GM23338 (cell line): ENCODE measurements around the gene CASTOR1. TPM values are rescaled to one million over a fixed set of nuclear protein-coding genes. Genes with fewer than 3 reads are reported as not detected.

Experiments
- ATAC-seq: fragments of 200-7000 bp; cut with Tn5 transposase; 3 replicates; pipeline ENCODE4 v1.9.1; 2020
- DNase-seq: peaks from one replicate; pipeline ENCODE4 v3.0.0-alpha.2; 2015; ENCODE audit warnings: low spot score
- H2AFZ ChIP-seq: fragments of 200-600 bp; sonication (generic); 2 replicates; pipeline ENCODE4 v1.8.0; 2016; ENCODE audit warnings: antibody characterized with exemption, mild to moderate bottlenecking, moderate library complexity
- H3F3A ChIP-seq: fragments of 200-600 bp; sonication (generic); replicated peaks from 2 replicates; pipeline ENCODE4 v1.8.0; 2017; ENCODE audit warnings: antibody characterized with exemption, mixed run types, low read depth
- H3K27ac ChIP-seq: fragments of 200-600 bp; sonication (generic); 2 replicates; pipeline ENCODE4 v1.6.1; 2016; ENCODE audit warnings: low read depth
- H3K27me3 ChIP-seq: fragments of 200-600 bp; sonication (generic); 2 replicates; pipeline ENCODE4 v1.8.0; 2016; ENCODE audit warnings: mild to moderate bottlenecking, mixed run types, moderate library complexity; ENCODE audit not compliant: insufficient read depth
- H3K36me3 ChIP-seq: fragments of 200-600 bp; sonication (generic); 2 replicates; pipeline ENCODE4 v1.8.0; 2016; ENCODE audit warnings: mild to moderate bottlenecking; ENCODE audit not compliant: insufficient read depth
- H3K4me1 ChIP-seq: fragments of 200-600 bp; sonication (generic); 2 replicates; pipeline ENCODE4 v1.8.0; 2016; ENCODE audit warnings: mild to moderate bottlenecking, moderate library complexity; ENCODE audit not compliant: insufficient read depth
- H3K4me2 ChIP-seq: fragments of 200-600 bp; sonication (generic); 2 replicates; pipeline ENCODE4 v1.7.1; 2017; ENCODE audit warnings: mixed run types
- H3K4me3 ChIP-seq: fragments of 200-600 bp; sonication (generic); 2 replicates; pipeline ENCODE4 v1.6.1; 2016; ENCODE audit warnings: mixed run types
- H3K79me2 ChIP-seq: fragments of 200-600 bp; sonication (generic); replicated peaks from 2 replicates; pipeline ENCODE4 v1.8.0; 2017; ENCODE audit warnings: mild to moderate bottlenecking; ENCODE audit not compliant: insufficient read depth
- H3K9me2 ChIP-seq: fragments of 200-600 bp; sonication (generic); 2 replicates; pipeline ENCODE4 v1.8.0; 2017; ENCODE audit not compliant: insufficient read depth
- H4K20me1 ChIP-seq: fragments of 200-600 bp; sonication (generic); replicated peaks from 2 replicates; pipeline ENCODE4 v1.8.0; 2017; ENCODE audit warnings: mild to moderate bottlenecking; ENCODE audit not compliant: insufficient read depth
- H3K27ac Mint-ChIP-seq: 2 replicates; pipeline ENCODE4 v1.8.0; 2020; ENCODE audit warnings: inconsistent platforms, mild to moderate bottlenecking, moderate library complexity, mixed read lengths
- H3K27me3 Mint-ChIP-seq: 3 replicates; pipeline ENCODE4 v1.8.0; 2022; ENCODE audit warnings: low read depth, mild to moderate bottlenecking, moderate library complexity, mixed read lengths, inconsistent platforms; ENCODE audit not compliant: insufficient read depth, poor library complexity
- H3K36me3 Mint-ChIP-seq: 3 replicates; pipeline ENCODE4 v1.8.0; 2021; ENCODE audit warnings: low read depth, mild to moderate bottlenecking, inconsistent platforms, moderate library complexity, mixed read lengths
- H3K4me1 Mint-ChIP-seq: 3 replicates; pipeline ENCODE4 v1.8.0; 2020; ENCODE audit warnings: mild to moderate bottlenecking, inconsistent platforms, mixed read lengths
- H3K4me3 Mint-ChIP-seq: 3 replicates; pipeline ENCODE4 v1.8.0; 2021; ENCODE audit warnings: moderate library complexity, mild to moderate bottlenecking, inconsistent platforms, mixed read lengths
- H3K9me3 Mint-ChIP-seq: 3 replicates; pipeline ENCODE4 v1.8.0; 2020; ENCODE audit warnings: moderate library complexity, mild to moderate bottlenecking, inconsistent platforms, mixed read lengths
- CREB1 ChIP-seq: fragments of 250-450 bp; sonication (Bioruptor Pico); IDR thresholded peaks from 2 replicates; pipeline ENCODE4 v1.5.0; 2020; ENCODE audit warnings: low read depth, mild to moderate bottlenecking, moderate library complexity
- CTCF ChIP-seq, 2 experiments: fragments of 200-600 bp in 1 of 2; sonication (generic) in 1 of 2; conservative IDR thresholded peaks; 2 replicates each; pipeline versions ENCODE4 v1.5.1 to v1.6.1; 2016 to 2017; ENCODE audit warnings: antibody characterized with exemption in 2 of 2, low read depth in 2 of 2, mild to moderate bottlenecking in 2 of 2, moderate library complexity in 1 of 2
- ETS1 ChIP-seq: IDR thresholded peaks from 2 replicates; pipeline ENCODE4 v1.6.1; 2016; ENCODE audit warnings: antibody characterized with exemption
- EZH2 ChIP-seq: fragments of 200-600 bp; sonication (generic); IDR thresholded peaks from one replicate; pipeline ENCODE4 v1.8.0; 2017; ENCODE audit warnings: antibody characterized with exemption, mild to moderate bottlenecking, low read depth; ENCODE audit not compliant: unreplicated experiment
- EZH2phosphoT487 ChIP-seq: fragments of 200-600 bp; sonication (generic); IDR thresholded peaks from one replicate; pipeline ENCODE4 v1.8.1; 2018; ENCODE audit warnings: antibody characterized with exemption; ENCODE audit not compliant: unreplicated experiment
- JUNB ChIP-seq: IDR thresholded peaks from one replicate; pipeline ENCODE4 v1.6.1; 2016; ENCODE audit warnings: antibody characterized with exemption; ENCODE audit not compliant: unreplicated experiment
- NANOG ChIP-seq: IDR thresholded peaks from 2 replicates; pipeline ENCODE4 v1.6.1; 2016; ENCODE audit warnings: antibody characterized with exemption, borderline replicate concordance
- POLR2AphosphoS5 ChIP-seq: IDR thresholded peaks from 2 replicates; pipeline ENCODE4 v1.6.1; 2016; ENCODE audit warnings: antibody characterized with exemption, low read depth
- REST ChIP-seq: IDR thresholded peaks from one replicate; pipeline ENCODE4 v1.6.1; 2018; ENCODE audit warnings: antibody characterized with exemption; ENCODE audit not compliant: unreplicated experiment
- STAT1 ChIP-seq: IDR thresholded peaks from one replicate; pipeline ENCODE4 v1.6.1; 2016; ENCODE audit warnings: antibody characterized with exemption; ENCODE audit not compliant: unreplicated experiment
- ZNF114 ChIP-seq: fragments of 250-450 bp; sonication (Bioruptor Pico); IDR thresholded peaks from 2 replicates; pipeline ENCODE4 v1.5.0; 2020; ENCODE audit warnings: mild to moderate bottlenecking, moderate library complexity
- ZNF331 ChIP-seq: fragments of 250-450 bp; sonication (Bioruptor Pico); IDR thresholded peaks from 2 replicates; pipeline ENCODE4 v1.5.0; 2020; ENCODE audit warnings: low read depth, mild to moderate bottlenecking, moderate library complexity
- polyA plus RNA-seq: library from polyadenylated mRNA; unstranded; fragments of >200 nt; fragmentation: Nextera tagmentation; extraction: Ambion mirVana; gene quantifications from 2 replicates; pipeline ENCODE4 v1.2.1, GENCODE V29; 2016
- total RNA-seq: library from RNA; depleted of rRNA; stranded (reverse); fragments of >200 nt; shearing (Covaris generic); gene quantifications from 2 replicates; pipeline ENCODE4 v1.2.3, GENCODE V29; 2014
- TF ChIP-seq, protein P1 (sequence below): fragments of 250-450 bp; sonication (Bioruptor Pico); IDR thresholded peaks from 2 replicates; pipeline ENCODE4 v1.5.0; 2020; ENCODE audit warnings: mild to moderate bottlenecking, moderate library complexity

Gene CASTOR1
- total and polyA plus RNA-seq, 2 experiments from 2014 or later, result 11.3 to 23.2 TPM

DNA sequence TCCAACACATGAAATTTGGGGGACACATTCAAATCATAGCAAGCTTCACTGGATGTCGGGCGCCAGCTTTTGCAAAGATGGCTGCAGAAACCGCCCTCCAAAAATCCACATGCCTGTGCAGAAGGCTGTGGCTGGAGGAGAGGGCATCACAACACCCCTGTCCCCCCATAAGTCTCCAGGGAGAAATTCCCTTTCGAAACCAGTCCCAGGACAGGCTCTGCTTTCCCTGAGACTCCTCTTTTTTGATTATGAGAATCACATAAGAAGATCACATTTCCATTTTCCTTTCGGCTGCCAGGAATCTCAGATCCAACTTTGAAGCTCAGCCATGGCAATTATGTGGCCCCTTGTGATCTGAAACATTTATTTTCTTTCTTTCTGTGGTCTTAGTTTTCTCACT is 52.4 kb downstream of the CASTOR1 start:
- H3K27ac Mint-ChIP-seq, result no peak overlapping the region
- H3K27ac ChIP-seq, result no peak overlapping the region
- no peaks in the 10 kb centered on the region; the same call in 2 of the 3 replicates for H3K36me3 Mint-ChIP-seq
- DNase-seq (no peak), ATAC-seq (no peak)
- no peaks in the 10 kb centered on the region; the same call in 2 of the 3 replicates for H3K9me3 Mint-ChIP-seq
- no peaks in the 10 kb centered on the region for H3K9me2 ChIP-seq
- no peaks in the 10 kb centered on the region for H3F3A ChIP-seq
- no peaks in the 10 kb centered on the region for H3K79me2 ChIP-seq
- peaks cover 8% of the 10 kb centered on the region for H3K27me3 Mint-ChIP-seq
- no peak overlapping the region for H3K4me3 Mint-ChIP-seq
- H3K36me3 ChIP-seq, result no peaks in the 10 kb centered on the region
- H2AFZ ChIP-seq, result no peak overlapping the region
- peaks cover 32% of the 10 kb centered on the region for H3K4me1 ChIP-seq
- H3K4me2 ChIP-seq, result no peak overlapping the region
- TF ChIP-seq CTCF (conservative IDR thresholded peaks at IDR 0.05; ENCODE audit: low read depth in 2 of 2), result no peak
- TF ChIP-seq CREB1 (CRISPR knock-in tag), result no peak
- TF ChIP-seq, protein P1, sequence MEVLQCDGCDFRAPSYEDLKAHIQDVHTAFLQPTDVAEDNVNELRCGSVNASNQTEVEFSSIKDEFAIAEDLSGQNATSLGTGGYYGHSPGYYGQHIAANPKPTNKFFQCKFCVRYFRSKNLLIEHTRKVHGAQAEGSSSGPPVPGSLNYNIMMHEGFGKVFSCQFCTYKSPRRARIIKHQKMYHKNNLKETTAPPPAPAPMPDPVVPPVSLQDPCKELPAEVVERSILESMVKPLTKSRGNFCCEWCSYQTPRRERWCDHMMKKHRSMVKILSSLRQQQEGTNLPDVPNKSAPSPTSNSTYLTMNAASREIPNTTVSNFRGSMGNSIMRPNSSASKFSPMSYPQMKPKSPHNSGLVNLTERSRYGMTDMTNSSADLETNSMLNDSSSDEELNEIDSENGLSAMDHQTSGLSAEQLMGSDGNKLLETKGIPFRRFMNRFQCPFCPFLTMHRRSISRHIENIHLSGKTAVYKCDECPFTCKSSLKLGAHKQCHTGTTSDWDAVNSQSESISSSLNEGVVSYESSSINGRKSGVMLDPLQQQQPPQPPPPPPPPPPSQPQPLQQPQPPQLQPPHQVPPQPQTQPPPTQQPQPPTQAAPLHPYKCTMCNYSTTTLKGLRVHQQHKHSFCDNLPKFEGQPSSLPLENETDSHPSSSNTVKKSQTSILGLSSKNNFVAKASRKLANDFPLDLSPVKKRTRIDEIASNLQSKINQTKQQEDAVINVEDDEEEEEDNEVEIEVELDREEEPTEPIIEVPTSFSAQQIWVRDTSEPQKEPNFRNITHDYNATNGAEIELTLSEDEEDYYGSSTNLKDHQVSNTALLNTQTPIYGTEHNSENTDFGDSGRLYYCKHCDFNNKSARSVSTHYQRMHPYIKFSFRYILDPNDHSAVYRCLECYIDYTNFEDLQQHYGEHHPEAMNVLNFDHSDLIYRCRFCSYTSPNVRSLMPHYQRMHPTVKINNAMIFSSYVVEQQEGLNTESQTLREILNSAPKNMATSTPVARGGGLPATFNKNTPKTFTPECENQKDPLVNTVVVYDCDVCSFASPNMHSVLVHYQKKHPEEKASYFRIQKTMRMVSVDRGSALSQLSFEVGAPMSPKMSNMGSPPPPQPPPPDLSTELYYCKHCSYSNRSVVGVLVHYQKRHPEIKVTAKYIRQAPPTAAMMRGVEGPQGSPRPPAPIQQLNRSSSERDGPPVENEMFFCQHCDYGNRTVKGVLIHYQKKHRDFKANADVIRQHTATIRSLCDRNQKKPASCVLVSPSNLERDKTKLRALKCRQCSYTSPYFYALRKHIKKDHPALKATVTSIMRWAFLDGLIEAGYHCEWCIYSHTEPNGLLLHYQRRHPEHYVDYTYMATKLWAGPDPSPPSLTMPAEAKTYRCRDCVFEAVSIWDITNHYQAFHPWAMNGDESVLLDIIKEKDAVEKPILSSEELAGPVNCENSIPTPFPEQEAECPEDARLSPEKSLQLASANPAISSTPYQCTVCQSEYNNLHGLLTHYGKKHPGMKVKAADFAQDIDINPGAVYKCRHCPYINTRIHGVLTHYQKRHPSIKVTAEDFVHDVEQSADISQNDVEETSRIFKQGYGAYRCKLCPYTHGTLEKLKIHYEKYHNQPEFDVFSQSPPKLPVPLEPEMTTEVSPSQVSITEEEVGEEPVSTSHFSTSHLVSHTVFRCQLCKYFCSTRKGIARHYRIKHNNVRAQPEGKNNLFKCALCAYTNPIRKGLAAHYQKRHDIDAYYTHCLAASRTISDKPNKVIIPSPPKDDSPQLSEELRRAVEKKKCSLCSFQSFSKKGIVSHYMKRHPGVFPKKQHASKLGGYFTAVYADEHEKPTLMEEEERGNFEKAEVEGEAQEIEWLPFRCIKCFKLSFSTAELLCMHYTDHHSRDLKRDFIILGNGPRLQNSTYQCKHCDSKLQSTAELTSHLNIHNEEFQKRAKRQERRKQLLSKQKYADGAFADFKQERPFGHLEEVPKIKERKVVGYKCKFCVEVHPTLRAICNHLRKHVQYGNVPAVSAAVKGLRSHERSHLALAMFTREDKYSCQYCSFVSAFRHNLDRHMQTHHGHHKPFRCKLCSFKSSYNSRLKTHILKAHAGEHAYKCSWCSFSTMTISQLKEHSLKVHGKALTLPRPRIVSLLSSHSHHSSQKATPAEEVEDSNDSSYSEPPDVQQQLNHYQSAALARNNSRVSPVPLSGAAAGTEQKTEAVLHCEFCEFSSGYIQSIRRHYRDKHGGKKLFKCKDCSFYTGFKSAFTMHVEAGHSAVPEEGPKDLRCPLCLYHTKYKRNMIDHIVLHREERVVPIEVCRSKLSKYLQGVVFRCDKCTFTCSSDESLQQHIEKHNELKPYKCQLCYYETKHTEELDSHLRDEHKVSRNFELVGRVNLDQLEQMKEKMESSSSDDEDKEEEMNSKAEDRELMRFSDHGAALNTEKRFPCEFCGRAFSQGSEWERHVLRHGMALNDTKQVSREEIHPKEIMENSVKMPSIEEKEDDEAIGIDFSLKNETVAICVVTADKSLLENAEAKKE (CRISPR knock-in tag), result no peak
- no peak for TF ChIP-seq EZH2phosphoT487
- no peak for TF ChIP-seq NANOG
- TF ChIP-seq ETS1, result no peak
- no peak for TF ChIP-seq POLR2AphosphoS5
- TF ChIP-seq ZNF331, result no peak
- no peak for TF ChIP-seq REST
- no peak for TF ChIP-seq ZNF114 (CRISPR knock-in tag)
- no peak for TF ChIP-seq EZH2
- no peak for TF ChIP-seq STAT1
- no peak for TF ChIP-seq JUNB
- H3K4me3 ChIP-seq, result no peak overlapping the region
- H3K4me1 Mint-ChIP-seq, result peaks cover 42% of the 10 kb centered on the region
- H3K27me3 ChIP-seq, result no peaks in the 10 kb centered on the region
- H4K20me1 ChIP-seq, result no peaks in the 10 kb centered on the region
